OCI-LY1 (cell line): ENCODE data around the gene P2RY6.

Experiments
- CTCF ChIP-seq: fragments of 200-600 bp; sonication (generic), shearing (Covaris generic); IDR thresholded peaks from 2 replicates; pipeline ENCODE4 v1.5.1; 2017; ENCODE audit warnings: mild to moderate bottlenecking, antibody characterized with exemption, low read length, moderate library complexity, mixed read lengths
- EZH2 ChIP-seq: fragments of 200-600 bp; sonication (generic), shearing (Covaris generic); IDR thresholded peaks from 2 replicates; pipeline ENCODE4 v1.8.0; 2017; ENCODE audit warnings: borderline replicate concordance, mixed run types, mild to moderate bottlenecking, antibody characterized with exemption, low read length, moderate library complexity, mixed read lengths

GRCh38 chr11:73281796-73282660, 9.9 kb downstream of the P2RY6 start:
- no peak for TF ChIP-seq CTCF
- TF ChIP-seq EZH2, result no peak
